ENCODE results near the gene SSBP3. TPM values are rescaled to one million over a fixed set of nuclear protein-coding genes. Genes with fewer than 3 reads are reported as not detected.

SSBP3 gene
- total and polyA plus RNA-seq, 2 donors from 2014 or later: 33.3 to 49.6 TPM

- DNase-seq (no peak), FAIRE-seq (no peak)
- Histone ChIP-seq H3K4me1 (ENCODE audit: control insufficient read depth in 2 of 3, insufficient read depth in 2 of 3, low read depth in 1 of 3, low read length in 3 of 3) (peaks cover 0 to 4% (median 0%) of the 10 kb centered on the region in 3 donors), H3K27me3 (ENCODE audit: control insufficient read depth, insufficient read depth, low read length) (no peaks in the 10 kb centered on the region), H3K36me3 (ENCODE audit: control insufficient read depth in 2 of 3, insufficient read depth in 3 of 3, low read length in 3 of 3) (peaks cover 0 to 2% (median 0%) of the 10 kb centered on the region in 3 donors), H3K27ac (ENCODE audit: low read depth in 2 of 2, low read length in 2 of 2) (no peak overlapping the region), H3K4me3 (ENCODE audit: low read length in 3 of 3) (no peak overlapping the region), H3K9me3 (ENCODE audit: control insufficient read depth in 2 of 3, insufficient read depth in 1 of 3, low read length in 3 of 3) (no peaks in the 10 kb centered on the region), H3K9ac (ENCODE audit: low read length in 3 of 3) (no peak overlapping the region)
- intact Hi-C loops (cut with DNase I): no loop called here
- TF ChIP-seq CTCF (IDR thresholded peaks at IDR 0.05; ENCODE audit: borderline replicate concordance, extremely low read depth, insufficient read depth): no peak
Observed at GRCh38 chr1:54230507-54231339, 175.5 kb downstream of the SSBP3 start.

GRCh38 chr1:54229281-54229891, 176.8 kb downstream of the SSBP3 start:
- no peak for TF ChIP-seq CTCF (IDR thresholded peaks at IDR 0.05; ENCODE audit: borderline replicate concordance, extremely low read depth, insufficient read depth)
- Histone ChIP-seq H3K9me3 (ENCODE audit: control insufficient read depth in 2 of 3, insufficient read depth in 1 of 3, low read length in 3 of 3) (no peaks in the 10 kb centered on the region), H3K36me3 (ENCODE audit: control insufficient read depth in 2 of 3, insufficient read depth in 3 of 3, low read length in 3 of 3) (peaks cover 0 to 6% (median 2%) of the 10 kb centered on the region in 3 donors), H3K9ac (ENCODE audit: low read length in 3 of 3) (no peak overlapping the region), H3K27ac (ENCODE audit: low read depth in 2 of 2, low read length in 2 of 2) (no peak overlapping the region), H3K4me1 (ENCODE audit: control insufficient read depth in 2 of 3, insufficient read depth in 2 of 3, low read depth in 1 of 3, low read length in 3 of 3) (peaks cover 0 to 4% (median 0%) of the 10 kb centered on the region in 3 donors), H3K27me3 (ENCODE audit: control insufficient read depth, insufficient read depth, low read length) (no peaks in the 10 kb centered on the region), H3K4me3 (ENCODE audit: low read length in 3 of 3) (no peak overlapping the region)
- DNase-seq (peak in 1 of 5 donors; percentile 67), FAIRE-seq (no peak)
- intact Hi-C loops (cut with DNase I): no loop called here

GRCh38 chr1:54228638-54229079, 177.5 kb downstream of the SSBP3 start:
- no peak overlapping the region for H3K27ac ChIP-seq (ENCODE audit: low read depth in 2 of 2, low read length in 2 of 2)
- intact Hi-C loops (cut with DNase I): no loop called here
- FAIRE-seq: no peak

More at GRCh38 chr1:54228638-54229079, 177.5 kb downstream of the SSBP3 start:
- peaks cover 0 to 6% (median 2%) of the 10 kb centered on the region in 3 donors for H3K36me3 ChIP-seq (ENCODE audit: control insufficient read depth in 2 of 3, insufficient read depth in 3 of 3, low read length in 3 of 3)
- no peak for TF ChIP-seq CTCF (IDR thresholded peaks at IDR 0.05; ENCODE audit: borderline replicate concordance, extremely low read depth, insufficient read depth)
- no peaks in the 10 kb centered on the region for H3K27me3 ChIP-seq (ENCODE audit: control insufficient read depth, insufficient read depth, low read length)
- H3K4me3 ChIP-seq (ENCODE audit: low read length in 3 of 3): no peak overlapping the region
- H3K9ac ChIP-seq (ENCODE audit: low read length in 3 of 3): no peak overlapping the region
- H3K9me3 ChIP-seq (ENCODE audit: control insufficient read depth in 2 of 3, insufficient read depth in 1 of 3, low read length in 3 of 3): no peaks in the 10 kb centered on the region
- DNase-seq: peak in 1 of 5 donors; percentile 71
- H3K4me1 ChIP-seq (ENCODE audit: control insufficient read depth in 2 of 3, insufficient read depth in 2 of 3, low read depth in 1 of 3, low read length in 3 of 3): peaks cover 0 to 4% (median 0%) of the 10 kb centered on the region in 3 donors
